Measurements from ENCODE around the gene CD79B.

CD79B gene

GRCh38 chr17:63880706-63881105 lies 51.4 kb downstream of the CD79B start:
- Histone ChIP-seq H3K4me3 (no peak overlapping the region), H3K9me3 (no peaks in the 10 kb centered on the region), H3K4me1 (no peaks in the 10 kb centered on the region), H3K27me3 (ENCODE audit: low read depth) (peaks cover 3% of the 10 kb centered on the region; the same call in 1 of the 2 replicates), H3K36me3 (replicated peaks) (no peaks in the 10 kb centered on the region)
- in situ Hi-C loops (cut with MboI; ENCODE audit: low sequenced_read_pairs), result no loop called here
- no peak for DNase-seq (ENCODE audit: low spot score in 2 of 2)

All from HAP-1 (cell line).